HEK293 (cell line): ENCODE results near the gene MSRB3.

Source experiments
- CTCF ChIA-PET: fragments of 350-600 bp; formaldehyde crosslinking; extraction: SDS; loops from one replicate; lab custom pipeline; 2021; ENCODE audit warnings: antibody characterized with exemption; lab: Yijun Ruan, JAX
- POLR2A ChIA-PET: fragments of 300-600 bp; formaldehyde crosslinking; extraction: SDS; loops from one replicate; lab custom pipeline; 2020; ENCODE audit warnings: antibody characterized with exemption, inconsistent platforms; lab: Yijun Ruan, JAX
- H3K27ac ChIP-seq: fragments of 200-500 bp; sonication (Bioruptor generic); 2 replicates; pipeline ENCODE4 v1.5.1; 2014; ENCODE audit warnings: low read depth, low read length, control low read depth, inconsistent platforms; ENCODE audit errors: extremely low read depth
- H3K36me3 ChIP-seq, 2 experiments: fragments of 200-500 bp in 1 of 2; sonication (Bioruptor generic) in 1 of 2; 1 replicate in 1 of 2; 2 replicates in 1 of 2; pipeline ENCODE4 v1.5.1; 2014 to 2017; ENCODE audit warnings: inconsistent platforms in 2 of 2, low read length in 2 of 2; ENCODE audit not compliant: control insufficient read depth in 2 of 2, insufficient read depth in 1 of 2
- H3K4me1 ChIP-seq: fragments of 200-500 bp; sonication (Bioruptor generic); 2 replicates; pipeline ENCODE4 v1.5.1; 2014; ENCODE audit warnings: mild to moderate bottlenecking, low read length, inconsistent platforms; ENCODE audit not compliant: control insufficient read depth, insufficient read depth
- H3K4me3 ChIP-seq: 2 replicates; pipeline ENCODE4 v1.5.1; 2011; ENCODE audit warnings: low read depth, mild to moderate bottlenecking, control low read depth, low read length, moderate library complexity
- H3K9me3 ChIP-seq: fragments of 200-500 bp; sonication (Bioruptor generic); 2 replicates; pipeline ENCODE4 v1.5.1; 2014; ENCODE audit warnings: low read depth, low read length, inconsistent platforms; ENCODE audit not compliant: control insufficient read depth, insufficient read depth
- GLIS1 ChIP-seq: fragments of 450-650 bp; formaldehyde crosslinking; IDR thresholded peaks from 2 replicates; pipeline ENCODE4 v1.5.1; 2016; ENCODE audit warnings: missing biosample characterization, missing genetic modification characterization
- HOXD13 ChIP-seq: sonication (generic); formaldehyde crosslinking; IDR thresholded peaks from 2 replicates; pipeline ENCODE4 v1.8.0; 2022; ENCODE audit warnings: missing genetic modification reagents, borderline replicate concordance
- SCRT1 ChIP-seq: fragments of 450-650 bp; formaldehyde crosslinking; IDR thresholded peaks from 2 replicates; pipeline ENCODE4 v1.5.1; 2016; ENCODE audit warnings: missing biosample characterization, missing genetic modification characterization, borderline replicate concordance
- YY2 ChIP-seq: fragments of 450-650 bp; formaldehyde crosslinking; IDR thresholded peaks from 2 replicates; pipeline ENCODE4 v1.5.1; 2016; ENCODE audit warnings: missing biosample characterization, missing genetic modification characterization
- ZFP37 ChIP-seq: fragments of 450-650 bp; formaldehyde crosslinking; IDR thresholded peaks from 2 replicates; pipeline ENCODE4 v1.5.1; 2016; ENCODE audit warnings: missing biosample characterization, missing genetic modification characterization
- ZNF184 ChIP-seq: fragments of 450-650 bp; IDR thresholded peaks from 2 replicates; pipeline ENCODE4 v1.5.1; 2018; ENCODE audit warnings: missing biosample characterization, mild to moderate bottlenecking, missing genetic modification characterization
- ZNF19 ChIP-seq: fragments of 450-650 bp; formaldehyde crosslinking; IDR thresholded peaks from 2 replicates; pipeline ENCODE4; 2016; ENCODE audit warnings: missing biosample characterization, missing genetic modification characterization, low read depth
- ZNF366 ChIP-seq: fragments of 450-650 bp; formaldehyde crosslinking; conservative IDR thresholded peaks from 2 replicates; pipeline ENCODE4 v1.5.1; 2016; ENCODE audit warnings: missing biosample characterization, missing genetic modification characterization
- ZNF423 ChIP-seq: fragments of 450-650 bp; formaldehyde crosslinking; IDR thresholded peaks from 2 replicates; pipeline ENCODE4 v1.5.1; 2016; ENCODE audit warnings: missing biosample characterization, missing genetic modification characterization
- ZNF426 ChIP-seq: fragments of 450-650 bp; formaldehyde crosslinking; IDR thresholded peaks from 2 replicates; pipeline ENCODE4 v1.5.1; 2017; ENCODE audit warnings: missing biosample characterization, missing genetic modification characterization, mild to moderate bottlenecking, inconsistent platforms, moderate library complexity
- ZNF501 ChIP-seq: fragments of 450-650 bp; formaldehyde crosslinking; IDR thresholded peaks from 2 replicates; pipeline ENCODE4 v1.5.1; 2016; ENCODE audit warnings: missing biosample characterization, missing genetic modification characterization
- ZNF561 ChIP-seq: fragments of 450-650 bp; IDR thresholded peaks from 2 replicates; pipeline ENCODE4 v1.5.1; 2018; ENCODE audit warnings: missing biosample characterization, missing genetic modification characterization, borderline replicate concordance
- ZNF629 ChIP-seq: fragments of 450-650 bp; formaldehyde crosslinking; IDR thresholded peaks from 2 replicates; pipeline ENCODE4 v1.5.1; 2017; ENCODE audit warnings: missing biosample characterization, missing genetic modification characterization
- ZNF677 ChIP-seq: fragments of 450-650 bp; IDR thresholded peaks from 2 replicates; pipeline ENCODE4 v1.5.0; 2018; ENCODE audit warnings: missing biosample characterization, mild to moderate bottlenecking, missing genetic modification characterization, moderate library complexity
- ZNF785 ChIP-seq: fragments of 450-650 bp; formaldehyde crosslinking; IDR thresholded peaks from 2 replicates; pipeline ENCODE4 v1.5.1; 2016; ENCODE audit warnings: missing biosample characterization, missing genetic modification characterization
- TF ChIP-seq, protein P1 (sequence below): fragments of 450-650 bp; formaldehyde crosslinking; IDR thresholded peaks from 2 replicates; pipeline ENCODE4 v1.5.1; 2016; ENCODE audit warnings: missing biosample characterization, missing genetic modification characterization
- TF ChIP-seq, protein P2 (sequence below): fragments of 450-650 bp; formaldehyde crosslinking; IDR thresholded peaks from 2 replicates; pipeline ENCODE4 v1.5.1; 2016; ENCODE audit warnings: missing biosample characterization, missing genetic modification characterization

MSRB3 gene

DNA sequence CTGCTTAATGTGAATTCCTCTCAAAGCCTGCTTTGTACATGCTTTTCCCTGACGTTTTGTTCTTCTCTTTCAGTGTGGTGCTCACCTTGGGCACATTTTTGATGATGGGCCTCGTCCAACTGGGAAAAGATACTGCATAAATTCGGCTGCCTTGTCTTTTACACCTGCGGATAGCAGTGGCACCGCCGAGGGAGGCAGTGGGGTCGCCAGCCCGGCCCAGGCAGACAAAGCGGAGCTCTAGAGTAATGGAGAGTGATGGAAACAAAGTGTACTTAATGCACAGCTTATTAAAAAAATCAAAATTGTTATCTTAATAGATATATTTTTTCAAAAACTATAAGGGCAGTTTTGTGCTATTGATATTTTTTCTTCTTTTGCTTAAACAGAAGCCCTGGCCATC, 184.6 kb downstream of the MSRB3 start:
- TF ChIP-seq, protein P1, sequence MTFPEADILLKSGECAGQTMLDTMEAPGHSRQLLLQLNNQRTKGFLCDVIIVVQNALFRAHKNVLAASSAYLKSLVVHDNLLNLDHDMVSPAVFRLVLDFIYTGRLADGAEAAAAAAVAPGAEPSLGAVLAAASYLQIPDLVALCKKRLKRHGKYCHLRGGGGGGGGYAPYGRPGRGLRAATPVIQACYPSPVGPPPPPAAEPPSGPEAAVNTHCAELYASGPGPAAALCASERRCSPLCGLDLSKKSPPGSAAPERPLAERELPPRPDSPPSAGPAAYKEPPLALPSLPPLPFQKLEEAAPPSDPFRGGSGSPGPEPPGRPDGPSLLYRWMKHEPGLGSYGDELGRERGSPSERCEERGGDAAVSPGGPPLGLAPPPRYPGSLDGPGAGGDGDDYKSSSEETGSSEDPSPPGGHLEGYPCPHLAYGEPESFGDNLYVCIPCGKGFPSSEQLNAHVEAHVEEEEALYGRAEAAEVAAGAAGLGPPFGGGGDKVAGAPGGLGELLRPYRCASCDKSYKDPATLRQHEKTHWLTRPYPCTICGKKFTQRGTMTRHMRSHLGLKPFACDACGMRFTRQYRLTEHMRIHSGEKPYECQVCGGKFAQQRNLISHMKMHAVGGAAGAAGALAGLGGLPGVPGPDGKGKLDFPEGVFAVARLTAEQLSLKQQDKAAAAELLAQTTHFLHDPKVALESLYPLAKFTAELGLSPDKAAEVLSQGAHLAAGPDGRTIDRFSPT = no peak
- no peak for TF ChIP-seq ZNF19 (tag by site-specific recombination)
- no peak overlapping the region for H3K4me3 ChIP-seq
- ChIA-PET POLR2A (no interaction called here), CTCF (no interaction called here)
- no peaks in the 10 kb centered on the region for H3K4me1 ChIP-seq
- H3K36me3 ChIP-seq = no peaks in the 10 kb centered on the region; a peak in 1 of 3 replicates
- H3K9me3 ChIP-seq = no peaks in the 10 kb centered on the region
- no peak overlapping the region for H3K27ac ChIP-seq

DNA sequence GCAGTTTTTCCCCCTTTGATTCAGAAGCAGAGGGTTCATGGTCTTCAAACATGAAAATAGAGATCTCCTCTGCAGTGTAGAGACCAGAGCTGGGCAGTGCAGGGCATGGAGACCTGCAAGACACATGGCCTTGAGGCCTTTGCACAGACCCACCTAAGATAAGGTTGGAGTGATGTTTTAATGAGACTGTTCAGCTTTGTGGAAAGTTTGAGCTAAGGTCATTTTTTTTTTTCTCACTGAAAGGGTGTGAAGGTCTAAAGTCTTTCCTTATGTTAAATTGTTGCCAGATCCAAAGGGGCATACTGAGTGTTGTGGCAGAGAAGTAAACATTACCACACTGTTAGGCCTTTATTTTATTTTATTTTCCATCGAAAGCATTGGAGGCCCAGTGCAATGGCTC, 185.1 kb downstream of the MSRB3 start:
- ChIA-PET CTCF (no interaction called here), POLR2A (no interaction called here)
- Histone ChIP-seq H3K4me1 (no peaks in the 10 kb centered on the region), H3K36me3 (no peaks in the 10 kb centered on the region; a peak in 1 of 3 replicates), H3K9me3 (no peaks in the 10 kb centered on the region), H3K27ac (no peak overlapping the region), H3K4me3 (no peak overlapping the region)
- no peak for TF ChIP-seq ZNF366 (tag by site-specific recombination)
- TF ChIP-seq GLIS1 = no peak
- no peak for TF ChIP-seq ZNF629
- TF ChIP-seq ZNF423 (tag by site-specific recombination) = no peak
- no peak for TF ChIP-seq ZNF785 (tag by site-specific recombination)
- no peak for TF ChIP-seq ZNF677
- no peak for TF ChIP-seq YY2 (tag by site-specific recombination)
- no peak for TF ChIP-seq ZFP37 (tag by site-specific recombination)
- no peak for TF ChIP-seq SCRT1 (tag by site-specific recombination)

DNA sequence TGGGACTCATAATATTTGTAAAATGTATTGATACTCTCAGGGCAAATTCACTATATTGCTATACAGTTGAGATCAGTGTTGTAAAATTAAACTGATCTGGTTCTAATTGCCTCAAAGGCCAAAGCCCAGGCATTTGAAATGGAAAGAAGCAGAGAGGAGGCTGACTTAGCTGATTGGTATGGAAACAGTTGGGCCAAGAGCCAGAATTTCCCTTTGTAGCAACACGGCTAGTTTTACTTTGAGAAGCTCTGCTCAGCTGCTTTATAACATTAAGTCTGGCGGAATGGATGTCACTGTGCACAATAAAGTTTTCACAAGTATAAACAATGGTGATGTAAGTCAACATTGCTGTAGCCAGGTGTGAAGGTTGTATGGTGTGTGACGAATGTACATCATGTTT, 186.4 kb downstream of the MSRB3 start:
- H3K27ac ChIP-seq = no peak overlapping the region
- H3K4me1 ChIP-seq = no peaks in the 10 kb centered on the region
- H3K9me3 ChIP-seq = no peaks in the 10 kb centered on the region
- no peak overlapping the region for H3K4me3 ChIP-seq
- POLR2A ChIA-PET = no interaction called here
- TF ChIP-seq ZNF501 (no peak), ZNF184 (no peak), HOXD13 (CRISPR knock-in tag) (no peak), ZNF677 (no peak), ZNF561 (tag by site-specific recombination) (no peak), ZNF366 (tag by site-specific recombination) (no peak), ZNF426 (tag by site-specific recombination) (no peak)
- TF ChIP-seq, protein P2, sequence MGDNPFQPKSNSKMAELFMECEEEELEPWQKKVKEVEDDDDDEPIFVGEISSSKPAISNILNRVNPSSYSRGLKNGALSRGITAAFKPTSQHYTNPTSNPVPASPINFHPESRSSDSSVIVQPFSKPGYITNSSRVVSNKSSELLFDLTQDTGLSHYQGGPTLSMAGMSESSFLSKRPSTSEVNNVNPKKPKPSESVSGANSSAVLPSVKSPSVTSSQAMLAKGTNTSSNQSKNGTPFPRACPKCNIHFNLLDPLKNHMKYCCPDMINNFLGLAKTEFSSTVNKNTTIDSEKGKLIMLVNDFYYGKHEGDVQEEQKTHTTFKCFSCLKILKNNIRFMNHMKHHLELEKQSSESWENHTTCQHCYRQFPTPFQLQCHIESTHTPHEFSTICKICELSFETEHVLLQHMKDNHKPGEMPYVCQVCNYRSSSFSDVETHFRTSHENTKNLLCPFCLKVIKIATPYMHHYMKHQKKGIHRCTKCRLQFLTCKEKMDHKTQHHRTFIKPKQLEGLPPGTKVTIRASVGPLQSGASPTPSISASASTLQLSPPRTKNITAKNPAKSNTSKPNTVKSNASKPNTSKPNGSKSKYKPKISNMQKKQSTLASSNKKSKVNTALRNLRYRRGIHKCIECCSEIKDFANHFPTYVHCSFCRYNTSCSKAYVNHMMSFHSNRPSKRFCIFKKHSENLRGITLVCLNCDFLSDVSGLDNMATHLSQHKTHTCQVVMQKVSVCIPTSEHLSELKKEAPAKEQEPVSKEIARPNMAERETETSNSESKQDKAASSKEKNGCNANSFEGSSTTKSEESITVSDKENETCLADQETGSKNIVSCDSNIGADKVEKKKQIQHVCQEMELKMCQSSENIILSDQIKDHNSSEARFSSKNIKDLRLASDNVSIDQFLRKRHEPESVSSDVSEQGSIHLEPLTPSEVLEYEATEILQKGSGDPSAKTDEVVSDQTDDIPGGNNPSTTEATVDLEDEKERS (tag by site-specific recombination) = no peak
- CTCF ChIA-PET = no interaction called here
- no peaks in the 10 kb centered on the region; a peak in 1 of 3 replicates for H3K36me3 ChIP-seq
